Mucosa of descending colon (tissue), 3 donors: ENCODE measurements around the gene GNAS. TPM values are rescaled to one million over a fixed set of nuclear protein-coding genes. Genes with fewer than 3 reads are reported as not detected.

Experiments used
- ATAC-seq: fragments of 200-7000 bp; cut with Tn5 transposase; one replicate; pipeline ENCODE4 v1.9.1; 2020; ENCODE audit warnings: mild to moderate bottlenecking, moderate library complexity
- DNase-seq, 3 donors: peaks; one replicate each; pipeline ENCODE4 v3.0.0-alpha.2; 2020
- H3K36me3 ChIP-seq: fragments of 200-600 bp; one replicate; pipeline ENCODE4 v1.8.0; 2021; ENCODE audit warnings: low read depth, mild to moderate bottlenecking
- H3K4me1 ChIP-seq: fragments of 200-600 bp; one replicate; pipeline ENCODE4 v1.8.0; 2021; ENCODE audit warnings: low read depth, mild to moderate bottlenecking
- H3K4me3 ChIP-seq: fragments of 200-600 bp; one replicate; pipeline ENCODE4 v1.8.0; 2021; ENCODE audit warnings: mild to moderate bottlenecking
- H3K9me3 ChIP-seq: fragments of 200-600 bp; one replicate; pipeline ENCODE4 v1.8.0; 2021; ENCODE audit warnings: mild to moderate bottlenecking
- CTCF ChIP-seq: fragments of 200-600 bp; IDR thresholded peaks from one replicate; pipeline ENCODE4 v1.8.0; 2022; ENCODE audit warnings: antibody characterized with exemption, mild to moderate bottlenecking
- intact Hi-C, 2 donors: fragments of 100-400 bp; cut with DNase I in 1 of 2; cut with micrococcal nuclease in 1 of 2; formaldehyde crosslinking; loops; one replicate each; pipeline versions ENCODE4 v1.11.0 to v1.11.1; 2022; cut with DNase I, micrococcal nuclease
- total RNA-seq, 3 donors: library from RNA; stranded (reverse); fragmentation: NEBNext Ultra II Directional in 2 of 3; extraction: Animal tissue kit (Norgen Biotek cat#: 25700) in 2 of 3; gene quantifications; one replicate each; pipeline versions ENCODE4 v1.2.1 to v1.2.4, GENCODE V29; 2021 to 2023
- donor health status: DM: no; HTN: no; CAD: no; lungs with moderate emphysema.
- donor health status: DM: no; HTN: no; CAD: no.
- donor health status: DM: no; HTN: yes; CAD: no.

The GNAS gene
- total RNA-seq, 3 donors from 2014 or later: 583 to 659 (median 632) TPM

GRCh38 chr20:58918621-58919020 lies 66.1 kb downstream of the GNAS start:
- no peaks in the 10 kb centered on the region for H3K4me1 ChIP-seq
- intact Hi-C loops: no loop called here

GRCh38 chr20:58921564-58921963 lies 69.0 kb downstream of the GNAS start:
- H3K4me3 ChIP-seq: no peak overlapping the region
- no peaks in the 10 kb centered on the region for H3K9me3 ChIP-seq
- no peaks in the 10 kb centered on the region for H3K36me3 ChIP-seq
- intact Hi-C loops: no loop called here
- DNase-seq (no peak), ATAC-seq (no peak)
- no peaks in the 10 kb centered on the region for H3K4me1 ChIP-seq
- TF ChIP-seq CTCF: no peak

More at GRCh38 chr20:58918621-58919020, 66.1 kb downstream of the GNAS start:
- Histone ChIP-seq H3K36me3 (no peaks in the 10 kb centered on the region), H3K9me3 (no peaks in the 10 kb centered on the region), H3K4me3 (no peak overlapping the region)
- ATAC-seq: no peak
- no peak for DNase-seq
- TF ChIP-seq CTCF: no peak

- H3K9me3 ChIP-seq: no peaks in the 10 kb centered on the region
- H3K36me3 ChIP-seq: no peaks in the 10 kb centered on the region
- no peak for TF ChIP-seq CTCF
- intact Hi-C loops: no loop called here
- no peak overlapping the region for H3K4me3 ChIP-seq
- ATAC-seq: no peak
- no peaks in the 10 kb centered on the region for H3K4me1 ChIP-seq
- no peak for DNase-seq
Observed at GRCh38 chr20:58922036-58922435, 69.5 kb downstream of the GNAS start.

GRCh38 chr20:58923117-58923712 lies 70.7 kb downstream of the GNAS start:
- no peak overlapping the region for H3K4me3 ChIP-seq
- H3K4me1 ChIP-seq: no peaks in the 10 kb centered on the region
- no peaks in the 10 kb centered on the region for H3K36me3 ChIP-seq
- DNase-seq (no peak), ATAC-seq (no peak)
- H3K9me3 ChIP-seq: no peaks in the 10 kb centered on the region
- TF ChIP-seq CTCF: no peak
- intact Hi-C loops: no loop called here

GRCh38 chr20:58926802-58927489 lies 74.4 kb downstream of the GNAS start:
- H3K4me3 ChIP-seq: no peak overlapping the region
- intact Hi-C loops: no loop called here
- DNase-seq (no peak), ATAC-seq (no peak)
- no peaks in the 10 kb centered on the region for H3K36me3 ChIP-seq
- TF ChIP-seq CTCF: no peak
- no peaks in the 10 kb centered on the region for H3K4me1 ChIP-seq
- H3K9me3 ChIP-seq: no peaks in the 10 kb centered on the region
